SIG-M5 treated with dmso at 0.1 percent for 504 hours (cell line): Measurements from ENCODE around the gene SLC10A3.

ENCODE experiments used
- DNase-seq: peaks from one replicate; lab custom pipeline; 2025; ENCODE audit not compliant: unreplicated experiment; lab: John Stamatoyannopoulos, UW

The SLC10A3 gene

DNA sequence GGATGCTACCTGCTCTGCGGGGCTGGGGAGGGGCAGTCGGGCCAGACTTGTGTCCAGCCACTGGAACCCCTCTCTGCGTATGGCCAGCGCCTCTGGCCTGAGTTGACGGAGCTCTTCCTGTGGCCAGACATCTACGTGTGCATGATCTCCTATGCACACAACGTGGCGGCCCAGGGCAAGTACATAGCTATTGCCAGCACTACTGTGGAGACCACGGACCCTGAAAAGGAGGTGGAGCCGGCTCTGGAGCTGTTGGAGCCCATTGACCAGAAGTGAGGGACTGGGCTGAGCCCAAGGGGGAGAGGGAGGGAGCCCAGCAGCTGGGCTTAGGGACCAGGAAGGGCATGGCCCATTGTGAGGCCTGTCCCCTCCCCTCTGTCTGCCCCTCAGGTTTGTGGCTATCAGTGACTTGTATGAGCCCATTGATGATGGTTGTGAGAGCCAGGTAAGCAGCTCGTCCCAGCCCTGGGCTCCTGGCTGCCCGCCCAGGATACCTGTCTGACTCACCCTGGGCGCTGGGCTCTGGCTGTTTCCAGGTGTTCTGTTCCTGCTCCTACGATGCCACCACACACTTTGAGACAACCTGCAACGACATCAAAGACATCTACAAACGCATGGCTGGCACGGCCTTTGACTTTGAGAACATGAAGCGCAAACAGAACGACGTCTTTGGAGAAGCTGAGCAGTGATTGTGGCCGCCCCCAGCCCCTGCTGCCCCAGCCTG is 48.3 kb downstream of the SLC10A3 start:
- DNase-seq = no peak

DNA sequence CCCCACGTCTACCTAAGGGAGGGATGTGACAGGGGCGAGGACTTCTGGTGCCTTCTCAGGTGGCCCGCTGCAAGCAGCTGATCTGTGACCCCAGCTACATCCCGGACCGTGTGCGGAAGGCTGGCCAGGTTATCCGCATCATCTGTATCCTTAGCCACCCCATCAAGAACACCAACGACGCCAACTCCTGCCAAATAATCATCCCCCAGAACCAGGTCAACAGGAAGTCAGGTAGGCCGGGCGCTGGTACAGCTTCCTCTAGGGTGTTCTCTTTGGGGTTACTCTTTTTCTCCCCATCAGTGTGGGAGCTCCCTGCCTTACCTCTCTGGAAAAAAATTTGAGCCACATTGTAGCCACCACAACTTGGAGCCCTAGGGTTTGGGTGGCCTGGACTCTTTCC is 48.9 kb downstream of the SLC10A3 start:
- no peak for DNase-seq

DNA sequence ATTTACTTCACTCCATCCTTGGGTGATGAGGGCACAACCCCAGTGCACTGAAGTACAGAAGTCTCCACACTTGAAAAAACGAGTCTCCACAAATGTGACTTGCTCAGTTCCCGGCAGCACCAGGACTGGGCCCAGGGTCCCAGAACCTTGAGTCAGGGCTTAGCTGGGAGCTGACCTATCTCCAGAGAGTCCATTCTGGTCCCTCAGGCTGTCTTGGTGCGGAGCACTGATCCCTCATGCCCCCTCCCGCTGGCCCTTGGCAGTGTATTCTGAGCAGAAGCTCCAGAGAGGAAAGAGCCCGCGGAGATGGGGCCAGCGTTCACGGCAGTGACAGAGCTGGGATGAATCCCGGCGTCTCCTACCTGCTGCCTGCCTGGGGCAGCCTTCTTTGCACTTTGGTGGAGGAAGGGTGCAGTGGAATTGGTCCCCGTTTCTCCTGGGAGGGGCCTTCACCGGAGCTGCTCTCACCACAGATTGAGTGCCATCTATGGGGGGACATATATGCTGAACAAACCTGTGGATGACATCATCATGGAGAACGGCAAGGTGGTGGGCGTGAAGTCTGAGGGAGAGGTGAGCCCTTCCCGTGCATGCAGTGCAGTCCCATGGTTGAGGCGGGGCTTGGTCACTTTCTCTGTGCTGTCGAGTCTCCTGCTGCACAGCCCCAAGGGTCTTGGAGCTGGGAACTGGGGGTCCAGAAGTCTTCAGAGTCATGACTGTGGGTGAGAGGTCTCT is 49.6 kb downstream of the SLC10A3 start:
- no peak for DNase-seq

DNA sequence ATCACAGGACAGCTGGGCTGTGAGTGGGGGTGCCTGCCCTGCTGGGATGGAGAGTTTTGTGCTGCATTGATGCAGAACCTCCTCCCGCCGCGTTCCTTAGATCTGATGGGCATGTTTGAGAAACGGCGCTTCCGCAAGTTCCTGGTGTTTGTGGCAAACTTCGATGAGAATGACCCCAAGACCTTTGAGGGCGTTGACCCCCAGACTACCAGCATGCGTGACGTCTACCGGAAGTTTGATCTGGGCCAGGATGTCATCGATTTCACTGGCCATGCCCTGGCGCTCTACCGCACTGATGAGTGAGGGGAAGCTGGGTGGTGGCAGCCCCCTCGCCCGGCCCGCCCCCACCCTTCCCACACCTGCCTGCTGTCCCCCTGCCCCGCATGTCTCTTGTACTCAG is 50.6 kb downstream of the SLC10A3 start:
- DNase-seq = no peak

DNA sequence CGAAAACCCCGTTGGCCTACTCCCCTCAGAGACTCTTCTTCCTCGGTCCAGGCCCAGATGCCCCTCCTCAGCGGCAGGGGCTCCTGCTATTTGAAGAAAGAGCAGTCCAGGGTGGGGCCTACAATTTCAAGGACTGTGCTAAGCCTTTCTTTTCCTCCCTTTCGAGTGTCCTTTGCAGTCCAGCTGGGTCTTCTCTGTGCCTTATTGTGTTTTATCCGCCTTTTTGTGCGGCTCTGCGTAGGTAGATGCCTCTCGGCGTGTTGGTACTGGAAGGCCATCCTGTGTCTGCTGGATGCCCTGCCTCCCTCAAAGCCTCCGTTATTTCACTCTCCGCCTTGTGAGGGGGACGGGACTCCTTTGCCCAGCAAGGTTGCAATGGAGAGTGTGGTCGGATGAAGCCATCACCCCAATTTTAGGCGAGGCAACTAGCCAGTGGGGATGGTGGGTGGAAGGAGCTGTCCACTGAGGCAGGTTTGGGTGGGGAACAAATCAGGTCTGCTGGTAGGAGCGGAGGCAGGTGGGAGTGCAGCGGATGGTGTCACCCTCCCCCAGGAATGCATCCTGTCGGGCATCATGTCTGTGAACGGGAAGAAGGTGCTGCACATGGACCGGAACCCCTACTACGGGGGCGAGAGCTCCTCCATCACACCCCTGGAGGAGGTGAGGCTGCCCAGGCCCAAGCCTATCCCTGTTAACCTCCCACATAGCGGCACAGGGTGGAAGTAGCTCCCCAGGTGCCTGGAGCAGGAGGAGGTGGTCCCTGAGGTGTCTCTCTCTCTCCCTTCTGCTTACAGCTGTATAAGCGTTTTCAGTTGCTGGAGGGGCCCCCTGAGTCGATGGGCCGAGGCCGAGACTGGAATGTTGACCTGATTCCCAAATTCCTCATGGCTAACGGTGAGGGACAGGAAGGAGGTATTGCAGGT is 52.2 kb downstream of the SLC10A3 start:
- DNase-seq = no peak
